ENCODE data around the gene PER1. TPM values are rescaled to one million over a fixed set of nuclear protein-coding genes. Genes with fewer than 3 reads are reported as not detected.

Gene PER1
- total RNA-seq, 1 donor from 2014 or later, result 64.6 TPM

DNA sequence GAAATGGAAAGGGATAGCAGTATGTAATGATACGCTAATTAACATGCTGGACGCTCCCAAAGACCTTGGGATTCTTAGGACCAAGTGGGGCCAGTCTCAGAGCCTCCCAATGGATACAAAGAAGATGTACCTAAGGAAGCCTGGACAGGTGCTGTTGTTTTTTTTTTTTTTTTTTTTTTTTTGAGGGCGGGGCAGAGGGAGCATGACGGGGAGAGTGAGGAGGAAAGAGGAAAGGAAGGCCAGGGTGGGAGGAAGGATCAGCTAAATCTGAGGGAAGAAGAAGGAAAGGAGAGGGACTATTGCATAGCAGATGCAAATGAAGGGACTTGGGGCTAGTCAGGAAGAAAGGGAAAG, 8.0 kb upstream of the PER1 start:
- Mint-ChIP-seq H3K36me3 (ENCODE audit: unreplicated experiment) (no peaks in the 10 kb centered on the region), H3K4me3 (ENCODE audit: unreplicated experiment) (peak overlapping the region; percentile 55), H3K27ac (ENCODE audit: unreplicated experiment) (peak overlapping the region; percentile 82), H3K4me1 (ENCODE audit: low read depth, unreplicated experiment) (peaks cover 32% of the 10 kb centered on the region), H3K27me3 (ENCODE audit: unreplicated experiment) (peaks cover 9% of the 10 kb centered on the region), H3K9me3 (ENCODE audit: unreplicated experiment) (peaks cover 10% of the 10 kb centered on the region)
- TF ChIP-seq, protein P1, sequence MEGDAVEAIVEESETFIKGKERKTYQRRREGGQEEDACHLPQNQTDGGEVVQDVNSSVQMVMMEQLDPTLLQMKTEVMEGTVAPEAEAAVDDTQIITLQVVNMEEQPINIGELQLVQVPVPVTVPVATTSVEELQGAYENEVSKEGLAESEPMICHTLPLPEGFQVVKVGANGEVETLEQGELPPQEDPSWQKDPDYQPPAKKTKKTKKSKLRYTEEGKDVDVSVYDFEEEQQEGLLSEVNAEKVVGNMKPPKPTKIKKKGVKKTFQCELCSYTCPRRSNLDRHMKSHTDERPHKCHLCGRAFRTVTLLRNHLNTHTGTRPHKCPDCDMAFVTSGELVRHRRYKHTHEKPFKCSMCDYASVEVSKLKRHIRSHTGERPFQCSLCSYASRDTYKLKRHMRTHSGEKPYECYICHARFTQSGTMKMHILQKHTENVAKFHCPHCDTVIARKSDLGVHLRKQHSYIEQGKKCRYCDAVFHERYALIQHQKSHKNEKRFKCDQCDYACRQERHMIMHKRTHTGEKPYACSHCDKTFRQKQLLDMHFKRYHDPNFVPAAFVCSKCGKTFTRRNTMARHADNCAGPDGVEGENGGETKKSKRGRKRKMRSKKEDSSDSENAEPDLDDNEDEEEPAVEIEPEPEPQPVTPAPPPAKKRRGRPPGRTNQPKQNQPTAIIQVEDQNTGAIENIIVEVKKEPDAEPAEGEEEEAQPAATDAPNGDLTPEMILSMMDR (IDR thresholded peaks at IDR 0.05; ENCODE audit: partially characterized antibody, unreplicated experiment), result no peak
- DNase-seq, result no peak

DNA sequence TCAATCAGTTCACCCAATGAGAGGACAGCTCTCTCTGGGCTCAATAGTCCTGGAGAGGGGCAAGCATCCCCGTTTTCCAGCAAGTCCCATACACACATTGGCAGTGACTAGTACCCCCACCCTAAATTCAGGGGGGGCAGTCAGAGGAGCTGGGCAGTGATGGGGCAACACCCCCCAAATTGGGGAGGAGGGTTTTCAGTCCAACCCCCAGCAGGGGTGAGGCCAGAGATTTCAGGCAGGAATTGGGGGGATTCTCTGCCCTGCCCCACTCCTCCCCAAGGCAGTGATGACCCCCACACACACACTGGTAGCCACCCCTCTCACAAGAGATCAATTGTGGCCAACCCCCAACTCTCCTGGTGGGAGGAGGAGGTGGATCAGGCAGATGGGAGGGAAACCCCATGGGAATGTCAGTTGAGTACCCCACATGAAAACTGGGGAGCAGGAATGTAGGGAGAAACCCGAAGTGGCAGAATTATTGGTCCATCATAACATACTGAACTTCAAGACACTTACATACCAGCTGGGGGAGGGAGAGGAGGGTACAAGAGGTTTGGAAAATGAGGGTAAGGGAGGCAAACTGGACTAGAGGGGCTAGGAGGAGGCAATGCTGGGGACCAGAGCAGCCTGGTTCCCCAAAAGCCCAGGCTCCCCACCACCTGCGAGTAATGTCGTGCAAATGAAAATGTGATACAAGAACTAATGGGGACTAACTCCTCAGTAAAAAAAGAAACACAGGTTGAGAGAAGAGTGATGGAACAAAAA, 7.4 kb upstream of the PER1 start:
- Mint-ChIP-seq H3K4me1 (ENCODE audit: low read depth, unreplicated experiment) (peaks cover 30% of the 10 kb centered on the region), H3K27me3 (ENCODE audit: unreplicated experiment) (peaks cover 9% of the 10 kb centered on the region), H3K9me3 (ENCODE audit: unreplicated experiment) (peaks cover 10% of the 10 kb centered on the region), H3K4me3 (ENCODE audit: unreplicated experiment) (no peak overlapping the region), H3K27ac (ENCODE audit: unreplicated experiment) (peak overlapping the region; percentile 82), H3K36me3 (ENCODE audit: unreplicated experiment) (no peaks in the 10 kb centered on the region)
- TF ChIP-seq, protein P1 (IDR thresholded peaks at IDR 0.05; ENCODE audit: partially characterized antibody, unreplicated experiment), result no peak
- no peak for DNase-seq

DNA sequence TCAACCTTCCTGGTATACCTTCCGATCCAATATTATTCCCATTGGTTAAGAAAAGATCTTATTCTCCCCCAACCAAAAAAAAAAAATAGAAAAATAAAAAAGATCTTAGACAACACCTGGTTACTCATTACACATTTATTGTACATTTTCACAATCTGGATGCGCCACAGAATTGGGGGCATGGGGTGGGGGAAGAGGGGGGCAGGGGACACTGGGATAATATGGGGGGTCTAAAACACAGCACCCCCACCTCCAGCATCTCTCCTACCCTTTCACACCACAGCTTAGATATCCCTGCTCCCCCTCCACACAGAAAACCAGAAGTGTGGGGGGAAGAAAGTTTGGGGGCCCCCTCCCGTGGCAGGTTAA, 6.8 kb upstream of the PER1 start:
- DNase-seq, result no peak
- Mint-ChIP-seq H3K4me1 (ENCODE audit: low read depth, unreplicated experiment) (peaks cover 28% of the 10 kb centered on the region), H3K4me3 (ENCODE audit: unreplicated experiment) (no peak overlapping the region), H3K27me3 (ENCODE audit: unreplicated experiment) (peaks cover 9% of the 10 kb centered on the region), H3K9me3 (ENCODE audit: unreplicated experiment) (peaks cover 10% of the 10 kb centered on the region), H3K36me3 (ENCODE audit: unreplicated experiment) (no peaks in the 10 kb centered on the region), H3K27ac (ENCODE audit: unreplicated experiment) (no peak overlapping the region)
- TF ChIP-seq, protein P1 (IDR thresholded peaks at IDR 0.05; ENCODE audit: partially characterized antibody, unreplicated experiment), result no peak

DNA sequence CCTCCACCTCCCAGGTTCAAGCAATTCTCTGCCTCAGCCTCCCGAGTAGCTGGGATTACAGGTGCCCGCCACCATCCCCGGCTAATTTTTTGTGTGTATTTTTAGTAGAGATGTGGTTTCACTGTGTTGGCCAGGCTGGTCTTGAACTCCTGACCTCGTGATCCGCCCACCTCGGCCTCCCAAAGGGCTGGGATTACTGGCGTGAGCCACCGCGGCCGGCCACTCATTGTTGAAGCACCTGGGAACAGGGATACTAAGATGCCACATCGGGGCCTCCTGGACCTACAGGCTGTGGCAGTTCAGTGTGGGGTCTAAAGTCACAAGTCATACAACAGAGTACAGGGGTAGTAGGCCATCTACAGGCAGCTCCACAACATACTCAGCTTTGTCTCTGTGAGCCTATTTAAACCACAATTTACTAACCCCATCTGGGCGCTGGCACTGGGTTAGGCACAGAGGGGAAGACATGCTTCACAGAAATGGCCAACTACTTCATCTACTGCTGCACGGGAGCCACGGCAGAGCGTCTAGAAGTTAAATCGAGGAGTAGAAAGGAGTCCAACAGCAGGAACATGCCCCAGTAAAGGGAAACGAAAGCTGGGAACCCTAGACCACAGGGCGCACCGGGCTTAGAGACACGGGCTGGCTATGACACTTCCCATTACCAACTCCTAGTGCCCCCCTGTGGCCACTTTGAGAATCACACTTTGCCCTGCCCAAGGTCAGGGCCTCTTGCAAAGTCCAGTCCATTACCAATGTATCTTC, 6.2 kb upstream of the PER1 start:
- TF ChIP-seq, protein P1 (IDR thresholded peaks at IDR 0.05; ENCODE audit: partially characterized antibody, unreplicated experiment), result peak; percentile 89
- Mint-ChIP-seq H3K27ac (ENCODE audit: unreplicated experiment) (peak overlapping the region; percentile 16), H3K27me3 (ENCODE audit: unreplicated experiment) (peaks cover 14% of the 10 kb centered on the region), H3K9me3 (ENCODE audit: unreplicated experiment) (peaks cover 12% of the 10 kb centered on the region), H3K4me3 (ENCODE audit: unreplicated experiment) (no peak overlapping the region), H3K4me1 (ENCODE audit: low read depth, unreplicated experiment) (peaks cover 29% of the 10 kb centered on the region), H3K36me3 (ENCODE audit: unreplicated experiment) (no peaks in the 10 kb centered on the region)
- DNase-seq, result peak; percentile 96
